Cardiac muscle cell (in vitro differentiated cells and primary cell): ENCODE measurements around the gene TPRKB. TPM values are rescaled to one million over a fixed set of nuclear protein-coding genes. Genes with fewer than 3 reads are reported as not detected.
"Not testable (repeated sequence)": the region's sequence is repeated elsewhere in the genome, so short reads cannot be mapped to it uniquely, and the experiment has no call there.

ENCODE experiments used
- DNase-seq, 2 donors: peaks; one replicate each; pipeline versions ENCODE4 v3.0.0 to v3.0.0-alpha.2; 2010 to 2017; ENCODE audit warnings: low read depth in 1 of 2, low spot score in 1 of 2
- H3K27ac ChIP-seq: fragments of 200-600 bp; sonication (generic); 2 replicates; pipeline ENCODE4 v1.5.1; 2016
- H3K27me3 ChIP-seq: fragments of 200-600 bp; sonication (generic); 2 replicates; pipeline ENCODE4 v1.6.0; 2016; ENCODE audit warnings: control low read depth
- H3K36me3 ChIP-seq: fragments of 200-600 bp; sonication (generic); 2 replicates; pipeline ENCODE4 v1.5.1; 2016; ENCODE audit warnings: control low read depth
- H3K4me1 ChIP-seq: fragments of 200-600 bp; sonication (generic); 2 replicates; pipeline ENCODE4 v1.8.1; 2017; ENCODE audit warnings: low read depth, mild to moderate bottlenecking, mixed run types
- H3K4me3 ChIP-seq: fragments of 200-600 bp; sonication (generic); 2 replicates; pipeline ENCODE4 v1.5.1; 2016; ENCODE audit warnings: mild to moderate bottlenecking
- H3K9me3 ChIP-seq: fragments of 200-600 bp; sonication (generic); 2 replicates; pipeline ENCODE4 v1.5.1; 2017; ENCODE audit warnings: low read depth, mild to moderate bottlenecking, control low read depth
- CTCF ChIP-seq: IDR thresholded peaks from 2 replicates; pipeline ENCODE4 v1.5.1; 2012; ENCODE audit warnings: low read depth, mild to moderate bottlenecking, low read length
- polyA plus RNA-seq: library from polyadenylated mRNA; unstranded; fragments of >200 nt; fragmentation: Nextera tagmentation; extraction: Ambion mirVana; gene quantifications from 2 replicates; pipeline ENCODE4 v1.2.1, GENCODE V29; 2016
- total RNA-seq: library from RNA; depleted of rRNA; stranded (reverse); fragments of >200 nt; gene quantifications from 2 replicates; pipeline ENCODE4 v1.2.3, GENCODE V29; 2016

The TPRKB gene
- total and polyA plus RNA-seq, 2 experiments from 2014 or later, result 12.9 to 63.1 TPM

- peaks cover 8% of the 10 kb centered on the region for H3K4me1 ChIP-seq
- H3K36me3 ChIP-seq, result no peaks in the 10 kb centered on the region
- no peak for TF ChIP-seq CTCF
- H3K27ac ChIP-seq, result no peak overlapping the region
- H3K27me3 ChIP-seq, result peaks cover 9% of the 10 kb centered on the region
- H3K4me3 ChIP-seq, result no peak overlapping the region
- H3K9me3 ChIP-seq, result no peaks in the 10 kb centered on the region
- peak in 1 of 2 donors; percentile 70 for DNase-seq
These were observed 39.5 kb downstream of the TPRKB start for GRCh38 chr2:73697606-73698005.

GRCh38 chr2:73696985-73697384 is 40.2 kb downstream of the TPRKB start:
- H3K9me3 ChIP-seq, H3K4me3 ChIP-seq: not testable (repeated sequence)

GRCh38 chr2:73696521-73696920 is 40.6 kb downstream of the TPRKB start:
- DNase-seq, H3K27ac ChIP-seq, H3K36me3 ChIP-seq, H3K9me3 ChIP-seq, H3K4me1 ChIP-seq, H3K4me3 ChIP-seq: not testable (repeated sequence)
- H3K27me3 ChIP-seq, result peaks cover 11% of the 10 kb centered on the region

More at GRCh38 chr2:73696985-73697384, 40.2 kb downstream of the TPRKB start:
- peaks cover 11% of the 10 kb centered on the region for H3K27me3 ChIP-seq
- DNase-seq, H3K4me1 ChIP-seq, H3K36me3 ChIP-seq, H3K27ac ChIP-seq: not testable (repeated sequence)

- not testable (repeated sequence) for H3K36me3 ChIP-seq, H3K4me3 ChIP-seq, H3K27ac ChIP-seq, H3K9me3 ChIP-seq, H3K4me1 ChIP-seq
- peak; percentile 58 for TF ChIP-seq CTCF
- peaks cover 11% of the 10 kb centered on the region for H3K27me3 ChIP-seq
- DNase-seq, result peak; percentile 46 to 62
These were observed 46.6 kb downstream of the TPRKB start for GRCh38 chr2:73690372-73691088.

GRCh38 chr2:73688494-73688893 is 48.7 kb downstream of the TPRKB start:
- not testable (repeated sequence) for H3K27ac ChIP-seq, H3K9me3 ChIP-seq, H3K4me3 ChIP-seq, H3K4me1 ChIP-seq, H3K36me3 ChIP-seq, DNase-seq
- peaks cover 10% of the 10 kb centered on the region for H3K27me3 ChIP-seq

GRCh38 chr2:73685764-73686438 is 51.2 kb downstream of the TPRKB start:
- Histone ChIP-seq H3K4me1 (no peaks in the 10 kb centered on the region), H3K4me3 (no peak overlapping the region), H3K36me3 (no peaks in the 10 kb centered on the region), H3K9me3 (no peaks in the 10 kb centered on the region), H3K27ac (no peak overlapping the region), H3K27me3 (peaks cover 4% of the 10 kb centered on the region)
- DNase-seq, result no peak
- no peak for TF ChIP-seq CTCF

- H3K4me1 ChIP-seq, H3K4me3 ChIP-seq, H3K27me3 ChIP-seq, H3K36me3 ChIP-seq, H3K9me3 ChIP-seq, H3K27ac ChIP-seq: not testable (repeated sequence)
- TF ChIP-seq CTCF, result peak; percentile 28
- peak in 1 of 2 donors; percentile 15 for DNase-seq
These were observed 52.2 kb downstream of the TPRKB start for GRCh38 chr2:73684905-73685304.

GRCh38 chr2:73684325-73684724 is 52.8 kb downstream of the TPRKB start:
- not testable (repeated sequence) for H3K4me1 ChIP-seq, H3K4me3 ChIP-seq, H3K27me3 ChIP-seq, H3K27ac ChIP-seq, H3K9me3 ChIP-seq, DNase-seq, H3K36me3 ChIP-seq
